ENCODE measurements around the gene ALK. TPM values are rescaled to one million over a fixed set of nuclear protein-coding genes. Genes with fewer than 3 reads are reported as not detected.

ALK gene
- total and polyA plus RNA-seq, 7 donors: 0.31 to 2.9 (median 1.2) TPM; not detected in 1

DNA sequence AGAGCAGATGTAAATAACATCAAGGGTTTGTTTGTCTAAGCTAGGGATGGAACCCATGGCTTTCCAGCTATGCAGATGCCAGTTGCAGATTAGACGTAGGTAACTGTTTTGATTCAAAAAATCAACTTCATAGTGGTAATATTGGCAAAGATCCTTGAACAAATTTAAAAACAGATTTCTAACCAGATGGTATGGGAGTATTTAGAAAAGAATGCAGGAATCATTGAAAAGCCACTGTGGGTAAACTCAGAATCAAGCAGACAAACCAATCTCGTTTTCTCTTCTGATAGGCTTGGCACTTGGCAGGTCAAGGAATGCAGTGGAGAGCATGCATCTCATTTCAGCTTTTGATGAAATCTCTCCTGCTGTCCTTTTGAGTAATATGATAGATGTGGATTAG is 428.7 kb downstream of the ALK start:
- intact Hi-C loops (cut with DNase I): no loop called here
- WGBS, 2 donors: 52 to 87% methylated on average over 2 of the region's 2 CpGs
- no peak overlapping the region for H3K27ac ChIP-seq

GRCh38 chr2:29490045-29490444 is 431.3 kb downstream of the ALK start:
- Histone ChIP-seq H3K27ac (no peak overlapping the region), H3K9me3 (peaks cover 0 to 4% (median 0%) of the 10 kb centered on the region in 4 donors), H3K27me3 (no peaks in the 10 kb centered on the region), H3K4me3 (no peak overlapping the region), H3K36me3 (no peaks in the 10 kb centered on the region), H3K4me1 (no peaks in the 10 kb centered on the region)
- DNase-seq: no peak
- no peak for TF ChIP-seq EP300 (IDR thresholded peaks at IDR 0.05)
- no peak for TF ChIP-seq POLR2A (IDR thresholded peaks at IDR 0.05)
- TF ChIP-seq, protein P1, sequence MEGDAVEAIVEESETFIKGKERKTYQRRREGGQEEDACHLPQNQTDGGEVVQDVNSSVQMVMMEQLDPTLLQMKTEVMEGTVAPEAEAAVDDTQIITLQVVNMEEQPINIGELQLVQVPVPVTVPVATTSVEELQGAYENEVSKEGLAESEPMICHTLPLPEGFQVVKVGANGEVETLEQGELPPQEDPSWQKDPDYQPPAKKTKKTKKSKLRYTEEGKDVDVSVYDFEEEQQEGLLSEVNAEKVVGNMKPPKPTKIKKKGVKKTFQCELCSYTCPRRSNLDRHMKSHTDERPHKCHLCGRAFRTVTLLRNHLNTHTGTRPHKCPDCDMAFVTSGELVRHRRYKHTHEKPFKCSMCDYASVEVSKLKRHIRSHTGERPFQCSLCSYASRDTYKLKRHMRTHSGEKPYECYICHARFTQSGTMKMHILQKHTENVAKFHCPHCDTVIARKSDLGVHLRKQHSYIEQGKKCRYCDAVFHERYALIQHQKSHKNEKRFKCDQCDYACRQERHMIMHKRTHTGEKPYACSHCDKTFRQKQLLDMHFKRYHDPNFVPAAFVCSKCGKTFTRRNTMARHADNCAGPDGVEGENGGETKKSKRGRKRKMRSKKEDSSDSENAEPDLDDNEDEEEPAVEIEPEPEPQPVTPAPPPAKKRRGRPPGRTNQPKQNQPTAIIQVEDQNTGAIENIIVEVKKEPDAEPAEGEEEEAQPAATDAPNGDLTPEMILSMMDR (IDR thresholded peaks at IDR 0.05): no peak
- no peak for TF ChIP-seq POLR2AphosphoS5 (IDR thresholded peaks at IDR 0.05)
- intact Hi-C loops (cut with DNase I): no loop called here
- 78 to 86% methylated on average over 6 of the region's 6 CpGs for WGBS, 2 donors

More for the DNA sequence above, 428.7 kb downstream of the ALK start:
- Histone ChIP-seq H3K9me3 (no peaks in the 10 kb centered on the region), H3K27me3 (no peaks in the 10 kb centered on the region), H3K4me3 (no peak overlapping the region), H3K36me3 (no peaks in the 10 kb centered on the region), H3K4me1 (no peaks in the 10 kb centered on the region)
- TF ChIP-seq, protein P1 (IDR thresholded peaks at IDR 0.05): no peak
- TF ChIP-seq POLR2AphosphoS5 (IDR thresholded peaks at IDR 0.05): no peak
- TF ChIP-seq EP300 (IDR thresholded peaks at IDR 0.05): no peak
- no peak for TF ChIP-seq POLR2A (IDR thresholded peaks at IDR 0.05)
- no peak for DNase-seq

- no peaks in the 10 kb centered on the region for H3K36me3 ChIP-seq
- 87% methylated on average over 1 of the region's 1 CpG for WGBS, 2 donors
- no peaks in the 10 kb centered on the region for H3K4me1 ChIP-seq
- H3K27me3 ChIP-seq: no peaks in the 10 kb centered on the region
- peaks cover 0 to 4% (median 0%) of the 10 kb centered on the region in 4 donors for H3K9me3 ChIP-seq
- TF ChIP-seq EP300 (IDR thresholded peaks at IDR 0.05): no peak
- no peak for TF ChIP-seq POLR2A (IDR thresholded peaks at IDR 0.05)
- TF ChIP-seq POLR2AphosphoS5 (IDR thresholded peaks at IDR 0.05): no peak
- TF ChIP-seq, protein P1 (IDR thresholded peaks at IDR 0.05): no peak
- no peak overlapping the region for H3K4me3 ChIP-seq
- no peak overlapping the region for H3K27ac ChIP-seq
- DNase-seq: no peak
- intact Hi-C loops (cut with DNase I): no loop called here
Measured at GRCh38 chr2:29489568-29489967, 431.8 kb downstream of the ALK start.

GRCh38 chr2:29487967-29488555 is 433.3 kb downstream of the ALK start:
- H3K27me3 ChIP-seq: no peaks in the 10 kb centered on the region
- H3K36me3 ChIP-seq: no peaks in the 10 kb centered on the region
- no peaks in the 10 kb centered on the region for H3K4me1 ChIP-seq
- H3K27ac ChIP-seq: no peak overlapping the region
- no peak for TF ChIP-seq EP300 (IDR thresholded peaks at IDR 0.05)
- TF ChIP-seq POLR2AphosphoS5 (IDR thresholded peaks at IDR 0.05): no peak
- TF ChIP-seq, protein P1 (IDR thresholded peaks at IDR 0.05): no peak
- no peak for TF ChIP-seq POLR2A (IDR thresholded peaks at IDR 0.05)
- 68 to 69% methylated on average over 4 of the region's 4 CpGs for WGBS, 2 donors
- no peak overlapping the region for H3K4me3 ChIP-seq
- H3K9me3 ChIP-seq: peaks cover 0 to 4% (median 0%) of the 10 kb centered on the region in 4 donors
- intact Hi-C loops (cut with DNase I): no loop called here
- no peak for DNase-seq

DNA sequence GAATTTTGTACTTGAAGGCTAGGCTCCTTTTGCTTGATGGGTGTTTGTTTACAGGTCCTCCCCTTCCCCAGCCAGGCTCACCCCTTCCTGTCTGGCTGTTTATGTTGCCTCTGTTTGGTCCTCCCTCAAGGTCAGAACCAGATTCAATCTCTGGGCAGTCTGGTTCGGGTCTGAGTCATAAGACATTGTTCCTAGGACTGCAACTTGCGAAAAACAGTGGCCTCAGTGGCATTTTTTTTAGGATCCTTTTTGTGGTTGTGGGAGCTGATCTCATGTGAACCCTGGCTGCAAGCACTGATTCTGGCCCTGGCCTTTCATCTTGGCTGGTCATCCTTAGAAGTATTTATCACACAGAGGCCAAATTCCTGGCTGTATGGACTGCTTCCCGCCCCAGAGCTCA is 435.8 kb downstream of the ALK start:
- no peak for DNase-seq
- intact Hi-C loops (cut with DNase I): no loop called here
- TF ChIP-seq EP300 (IDR thresholded peaks at IDR 0.05): no peak
- TF ChIP-seq POLR2AphosphoS5 (IDR thresholded peaks at IDR 0.05): no peak
- TF ChIP-seq, protein P1 (IDR thresholded peaks at IDR 0.05): no peak
- no peak for TF ChIP-seq POLR2A (IDR thresholded peaks at IDR 0.05)
- H3K27me3 ChIP-seq: no peaks in the 10 kb centered on the region
- no peaks in the 10 kb centered on the region for H3K36me3 ChIP-seq
- H3K27ac ChIP-seq: no peak overlapping the region
- no peak overlapping the region for H3K4me3 ChIP-seq
- peaks cover 0 to 4% (median 0%) of the 10 kb centered on the region in 4 donors for H3K9me3 ChIP-seq
- WGBS, 2 donors: 27 to 70% methylated on average over 3 of the region's 3 CpGs
- H3K4me1 ChIP-seq: no peaks in the 10 kb centered on the region

Measured in sigmoid colon (tissue), 7 donors.